Measurements from ENCODE around the gene CHMP6.

Gene CHMP6

GRCh38 chr17:80995131-80995530 lies 3.5 kb downstream of the CHMP6 start:
- DNase-seq: no peak

- DNase-seq: no peak
These were observed 5.0 kb downstream of the CHMP6 start for GRCh38 chr17:80996422-80997305.

- no peak for DNase-seq
These were observed 5.9 kb downstream of the CHMP6 start for GRCh38 chr17:80997424-80998117.

DNA sequence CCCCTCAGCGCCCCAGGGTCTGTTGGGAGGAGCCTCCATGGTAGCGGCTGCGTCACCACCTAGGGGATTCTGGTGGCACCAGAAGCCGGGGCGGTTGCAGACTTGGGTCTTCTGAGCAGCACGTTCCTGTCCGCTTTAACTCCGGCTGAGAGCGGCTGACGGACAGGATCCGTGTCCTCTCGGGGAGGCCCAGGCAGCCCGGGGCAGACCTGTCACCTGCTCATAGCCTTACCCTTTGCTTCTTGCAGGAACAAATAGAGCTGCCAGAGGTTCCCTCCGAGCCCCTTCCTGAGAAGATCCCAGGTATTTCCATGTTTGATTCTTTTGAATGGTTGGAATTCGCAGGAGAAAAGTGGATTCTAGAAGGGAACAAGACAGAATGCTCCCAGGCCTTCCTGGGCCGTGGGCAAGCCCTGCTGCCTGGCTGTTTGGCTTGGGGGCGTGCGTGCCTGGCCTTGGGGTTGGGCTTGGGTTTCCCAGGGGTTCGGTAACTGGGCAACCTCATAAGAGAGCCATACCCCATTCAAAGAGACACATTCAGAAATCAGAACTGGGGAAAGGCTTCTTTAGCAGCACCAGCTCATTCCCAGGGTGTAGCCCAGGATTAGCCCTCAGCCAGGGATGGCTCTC lies 6.6 kb downstream of the CHMP6 start:
- DNase-seq: no peak

- no peak for DNase-seq
These were observed 7.3 kb downstream of the CHMP6 start for GRCh38 chr17:80998748-80999535.

- no peak for DNase-seq
These were observed 8.1 kb downstream of the CHMP6 start for GRCh38 chr17:80999536-81000333.

- DNase-seq: no peak
These were observed 8.6 kb downstream of the CHMP6 start for GRCh38 chr17:81000334-81000630.

- DNase-seq: no peak
These were observed 9.2 kb downstream of the CHMP6 start for GRCh38 chr17:81000631-81001357.

DNA sequence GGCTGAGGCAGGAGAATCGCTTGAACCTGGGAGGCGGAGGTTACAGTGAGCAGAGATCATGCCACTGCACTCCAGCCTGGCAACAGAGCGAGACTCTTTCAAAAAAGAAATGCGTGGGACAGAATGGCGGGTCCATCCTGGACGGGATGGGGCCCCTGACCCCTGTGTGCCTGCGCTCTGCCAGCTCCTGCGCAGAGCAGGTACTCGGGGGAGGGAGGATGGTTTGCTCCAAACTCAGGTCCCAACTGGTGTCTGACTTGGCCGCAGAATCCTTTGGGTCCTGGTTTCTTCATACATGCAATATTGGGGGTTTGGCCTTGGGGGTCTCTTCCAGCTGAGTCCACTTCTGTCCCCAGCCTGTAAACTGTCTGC lies 10.4 kb downstream of the CHMP6 start:
- DNase-seq: no peak

- DNase-seq: no peak
These were observed 11.0 kb downstream of the CHMP6 start for GRCh38 chr17:81002409-81003361.

GRCh38 chr17:81003711-81004475 lies 12.3 kb downstream of the CHMP6 start:
- no peak for DNase-seq

GRCh38 chr17:81006891-81007290 lies 15.2 kb downstream of the CHMP6 start:
- DNase-seq: no peak

DNA sequence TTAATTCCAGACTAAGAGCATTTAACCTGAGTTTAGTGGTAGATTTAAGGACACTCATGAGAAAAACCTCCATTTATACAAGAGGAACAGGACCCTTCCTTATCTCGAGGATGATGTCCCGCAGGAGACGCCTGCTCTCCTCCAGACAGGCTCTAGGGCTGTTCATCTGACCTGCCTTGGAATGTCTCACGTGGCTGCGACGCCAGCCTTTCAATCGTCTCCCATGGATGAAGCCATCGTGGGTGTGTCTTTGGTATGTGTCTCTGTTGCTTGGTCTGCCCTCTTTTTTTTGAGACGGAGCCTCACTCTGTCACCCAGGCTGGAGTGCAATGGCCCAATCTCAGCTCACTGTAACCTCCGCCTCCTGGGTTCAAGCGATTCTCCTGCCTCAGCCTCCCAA lies 16.5 kb downstream of the CHMP6 start:
- no peak for DNase-seq

- no peak for DNase-seq
These were observed 17.5 kb downstream of the CHMP6 start for GRCh38 chr17:81009136-81009535.

GRCh38 chr17:81010935-81011334 lies 19.3 kb downstream of the CHMP6 start:
- DNase-seq: no peak

DNA sequence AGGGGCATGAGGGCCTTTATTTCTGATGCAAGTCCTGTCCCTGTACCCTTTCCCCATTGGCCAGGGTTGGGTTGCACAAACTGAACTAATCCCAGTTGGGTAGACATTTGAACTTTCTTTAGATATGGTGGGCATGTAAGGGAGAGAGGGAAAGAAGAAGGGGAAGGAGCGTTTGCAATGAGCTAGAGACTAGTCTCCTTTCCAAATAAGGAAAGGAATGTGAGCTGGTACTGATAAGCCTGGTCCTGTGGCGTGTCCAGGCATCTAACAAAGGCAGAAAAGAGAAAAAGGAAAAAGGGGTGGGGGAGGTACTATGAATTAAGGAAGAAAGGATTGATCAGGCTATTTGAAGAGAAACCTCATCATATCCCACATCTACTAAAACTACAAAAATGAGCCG lies 20.3 kb downstream of the CHMP6 start:
- DNase-seq: no peak

- no peak for DNase-seq
These were observed 21.2 kb downstream of the CHMP6 start for GRCh38 chr17:81012574-81013447.

DNA sequence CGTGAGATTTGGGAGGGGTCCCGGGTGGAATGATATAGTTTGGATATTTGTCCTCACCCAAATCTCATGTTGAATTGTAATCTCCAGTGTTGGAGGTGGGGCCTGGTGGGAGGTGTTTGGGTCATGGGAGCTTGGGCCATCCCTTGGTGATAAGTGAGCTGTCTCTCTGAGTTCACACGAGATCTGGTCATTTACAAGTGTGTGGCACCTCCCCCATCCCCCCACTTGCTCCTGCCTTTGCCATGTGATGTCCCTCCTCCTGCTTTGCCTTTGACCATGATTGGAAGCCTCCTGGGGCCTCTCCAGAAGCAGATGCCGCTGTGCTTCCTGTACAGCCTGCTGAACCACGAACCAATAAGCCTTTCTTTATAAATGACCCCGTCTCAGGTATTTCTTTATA lies 22.0 kb downstream of the CHMP6 start:
- DNase-seq: no peak

- DNase-seq: no peak
These were observed 23.5 kb downstream of the CHMP6 start for GRCh38 chr17:81015136-81015535.
